C4-2B (cell line): ENCODE data around the gene NEMP1.
"Not testable (repeated sequence)": the region's sequence is repeated elsewhere in the genome, so short reads cannot be mapped to it uniquely, and the experiment has no call there.

Source experiments
- H3K27ac ChIP-seq: fragments of 450-650 bp; 2 replicates; pipeline ENCODE4 v1.5.1; 2017
- ZFX ChIP-seq: fragments of 450-650 bp; IDR thresholded peaks from 2 replicates; pipeline ENCODE4 v1.6.1; 2017
- TF ChIP-seq, protein P1 (sequence below): fragments of 450-650 bp; conservative IDR thresholded peaks from 2 replicates; pipeline ENCODE4 v1.5.1; 2017; ENCODE audit warnings: mild to moderate bottlenecking

Gene NEMP1

DNA sequence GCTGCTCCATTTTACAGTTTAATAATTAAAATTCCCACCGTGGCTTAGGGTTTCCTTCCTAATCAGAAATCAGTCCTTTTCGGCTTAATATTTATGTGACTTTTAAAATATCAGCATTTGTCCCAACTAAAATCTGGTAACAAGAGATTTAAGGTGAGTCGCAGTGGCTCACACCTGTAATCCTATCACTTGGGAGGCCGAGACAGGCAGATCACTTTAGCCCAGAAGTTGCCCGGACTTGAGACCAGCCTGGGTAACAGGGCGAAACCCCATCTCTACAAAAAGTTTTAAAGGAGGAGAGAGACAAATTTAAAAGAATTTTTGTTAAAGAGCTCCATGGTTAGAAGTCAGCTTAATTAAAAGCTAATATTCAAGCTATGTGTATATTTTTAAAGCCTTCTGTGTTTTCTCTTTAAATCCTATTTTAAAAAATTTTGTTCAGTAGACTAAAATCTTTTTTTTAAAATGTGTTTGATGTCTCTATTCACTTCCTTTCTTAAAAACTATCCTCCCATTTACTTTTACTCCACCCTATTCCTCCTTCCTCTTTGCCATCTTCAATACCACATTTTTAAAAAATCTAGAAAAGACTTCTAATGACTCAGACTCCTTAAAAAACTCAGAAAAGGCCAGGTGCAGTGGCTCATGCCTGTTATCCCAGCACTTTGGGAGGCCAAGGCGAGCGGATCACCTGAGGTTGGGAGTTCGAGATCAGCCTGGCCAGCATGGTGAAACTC, 58.4 kb downstream of the NEMP1 start:
- TF ChIP-seq, protein P1, sequence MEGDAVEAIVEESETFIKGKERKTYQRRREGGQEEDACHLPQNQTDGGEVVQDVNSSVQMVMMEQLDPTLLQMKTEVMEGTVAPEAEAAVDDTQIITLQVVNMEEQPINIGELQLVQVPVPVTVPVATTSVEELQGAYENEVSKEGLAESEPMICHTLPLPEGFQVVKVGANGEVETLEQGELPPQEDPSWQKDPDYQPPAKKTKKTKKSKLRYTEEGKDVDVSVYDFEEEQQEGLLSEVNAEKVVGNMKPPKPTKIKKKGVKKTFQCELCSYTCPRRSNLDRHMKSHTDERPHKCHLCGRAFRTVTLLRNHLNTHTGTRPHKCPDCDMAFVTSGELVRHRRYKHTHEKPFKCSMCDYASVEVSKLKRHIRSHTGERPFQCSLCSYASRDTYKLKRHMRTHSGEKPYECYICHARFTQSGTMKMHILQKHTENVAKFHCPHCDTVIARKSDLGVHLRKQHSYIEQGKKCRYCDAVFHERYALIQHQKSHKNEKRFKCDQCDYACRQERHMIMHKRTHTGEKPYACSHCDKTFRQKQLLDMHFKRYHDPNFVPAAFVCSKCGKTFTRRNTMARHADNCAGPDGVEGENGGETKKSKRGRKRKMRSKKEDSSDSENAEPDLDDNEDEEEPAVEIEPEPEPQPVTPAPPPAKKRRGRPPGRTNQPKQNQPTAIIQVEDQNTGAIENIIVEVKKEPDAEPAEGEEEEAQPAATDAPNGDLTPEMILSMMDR, result no peak
- no peak for TF ChIP-seq ZFX
- H3K27ac ChIP-seq, result no peak overlapping the region

DNA sequence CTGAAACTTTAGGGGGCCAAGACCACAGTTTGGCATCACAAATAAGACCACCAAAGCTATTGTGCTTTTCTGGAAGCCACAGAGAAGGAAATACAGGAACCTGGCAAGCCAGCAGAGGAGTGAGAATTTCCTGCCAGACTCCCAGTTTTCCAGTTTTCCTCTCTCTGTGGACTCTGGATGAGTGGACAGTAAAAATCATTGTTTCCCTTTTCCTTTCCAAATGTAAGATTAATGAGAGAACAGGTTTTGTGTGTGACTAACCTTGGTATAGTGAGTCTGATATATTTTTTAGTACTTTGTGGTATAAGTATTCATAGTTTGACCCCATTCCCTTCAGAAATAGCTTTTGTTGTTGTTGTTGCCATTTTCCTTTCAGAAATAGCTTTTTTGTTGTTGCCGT, 59.7 kb downstream of the NEMP1 start:
- TF ChIP-seq, protein P1, result no peak
- no peak for TF ChIP-seq ZFX
- no peak overlapping the region for H3K27ac ChIP-seq

DNA sequence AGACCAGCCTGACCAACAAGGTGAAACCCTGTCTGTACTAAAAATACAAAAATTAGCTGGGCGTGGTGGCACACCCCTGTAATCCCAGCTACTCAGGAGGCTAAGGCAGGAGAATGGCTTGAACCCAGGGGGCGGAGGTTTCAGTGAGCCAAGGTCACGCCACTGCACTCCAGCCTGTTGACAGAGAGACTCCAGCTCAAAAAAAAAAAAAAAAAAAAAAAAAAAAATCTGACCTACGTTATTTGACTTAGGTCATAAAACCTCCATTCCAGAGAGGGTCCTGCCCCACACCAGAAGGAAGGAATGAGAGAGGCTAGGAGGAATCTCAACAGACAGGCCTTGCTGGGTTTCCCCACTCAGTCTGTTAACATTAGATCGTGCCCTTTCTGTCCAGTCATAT, 60.2 kb downstream of the NEMP1 start:
- H3K27ac ChIP-seq, result not testable (repeated sequence)

DNA sequence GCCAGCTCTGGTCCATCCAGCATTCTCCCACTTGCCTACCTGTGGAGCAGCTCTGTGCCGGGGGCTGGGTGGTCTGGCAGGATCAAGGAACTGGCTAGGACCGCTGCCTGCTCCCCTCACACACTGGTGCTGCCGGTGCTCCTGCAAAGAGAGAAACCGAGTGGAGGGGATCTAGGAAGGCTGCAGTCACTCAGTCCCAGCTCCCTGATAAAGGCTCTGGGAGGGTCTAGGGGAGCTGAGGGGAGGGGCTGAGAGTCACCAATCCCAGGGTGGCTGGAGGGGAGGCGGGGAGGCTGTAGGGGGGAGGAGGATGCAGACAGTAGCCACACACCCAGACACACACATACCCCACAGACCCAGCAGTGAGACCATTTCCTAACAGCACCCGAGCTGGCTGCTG, 62.2 kb downstream of the NEMP1 start, which contains the start of gene TAC3:
TAC3 (minus strand) TSS at position 182 of the 400 bp plus-strand sequence. CDS start 732 bp downstream, outside the sequence.
- H3K27ac ChIP-seq, result no peak within 1 kb of the TSS
- TF ChIP-seq, protein P1, result no peak
- no peak for TF ChIP-seq ZFX

DNA sequence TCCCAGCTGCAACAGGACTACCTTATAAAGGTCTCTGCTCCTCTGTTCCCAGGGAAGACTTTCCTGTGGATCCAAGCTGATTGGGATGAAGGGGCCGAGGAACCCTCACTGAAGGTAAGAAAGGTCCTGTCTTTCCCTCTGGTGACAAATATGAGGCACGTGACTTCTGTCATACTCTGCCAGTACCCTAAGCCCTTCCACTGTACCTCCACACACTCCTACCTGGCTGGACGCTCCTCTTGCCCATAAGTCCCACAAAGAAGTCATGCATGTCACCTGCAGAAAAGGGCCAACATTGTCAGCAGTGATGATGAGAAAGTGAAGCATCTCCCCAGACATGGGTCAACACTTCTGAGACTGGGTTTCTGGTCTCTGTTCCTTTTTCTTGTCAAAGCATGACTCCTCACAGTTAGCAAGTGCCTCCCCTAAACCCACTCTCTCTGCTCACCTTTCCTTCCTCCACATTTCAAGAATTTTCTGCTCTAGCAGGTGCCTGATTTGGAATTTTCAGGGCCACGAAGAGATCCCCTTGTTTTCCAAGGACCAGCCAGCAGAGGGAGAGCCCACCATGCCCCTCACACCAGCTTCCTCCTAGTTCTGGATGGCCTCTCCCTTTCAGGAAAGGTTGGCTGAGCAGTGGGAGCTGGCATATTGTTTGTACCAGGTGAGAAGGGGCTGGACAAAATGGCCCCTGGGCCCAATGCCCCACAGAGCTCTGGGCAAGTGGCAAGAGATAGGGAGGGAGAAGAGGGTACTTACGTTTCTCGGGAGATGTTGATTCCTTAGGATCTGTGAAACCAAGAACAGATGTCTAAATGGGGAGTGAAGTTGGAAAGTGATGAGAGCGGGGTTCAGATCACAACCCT, 65.8 kb downstream of the NEMP1 start:
- no peak for TF ChIP-seq ZFX
- TF ChIP-seq, protein P1, result no peak
- H3K27ac ChIP-seq, result no peak overlapping the region

DNA sequence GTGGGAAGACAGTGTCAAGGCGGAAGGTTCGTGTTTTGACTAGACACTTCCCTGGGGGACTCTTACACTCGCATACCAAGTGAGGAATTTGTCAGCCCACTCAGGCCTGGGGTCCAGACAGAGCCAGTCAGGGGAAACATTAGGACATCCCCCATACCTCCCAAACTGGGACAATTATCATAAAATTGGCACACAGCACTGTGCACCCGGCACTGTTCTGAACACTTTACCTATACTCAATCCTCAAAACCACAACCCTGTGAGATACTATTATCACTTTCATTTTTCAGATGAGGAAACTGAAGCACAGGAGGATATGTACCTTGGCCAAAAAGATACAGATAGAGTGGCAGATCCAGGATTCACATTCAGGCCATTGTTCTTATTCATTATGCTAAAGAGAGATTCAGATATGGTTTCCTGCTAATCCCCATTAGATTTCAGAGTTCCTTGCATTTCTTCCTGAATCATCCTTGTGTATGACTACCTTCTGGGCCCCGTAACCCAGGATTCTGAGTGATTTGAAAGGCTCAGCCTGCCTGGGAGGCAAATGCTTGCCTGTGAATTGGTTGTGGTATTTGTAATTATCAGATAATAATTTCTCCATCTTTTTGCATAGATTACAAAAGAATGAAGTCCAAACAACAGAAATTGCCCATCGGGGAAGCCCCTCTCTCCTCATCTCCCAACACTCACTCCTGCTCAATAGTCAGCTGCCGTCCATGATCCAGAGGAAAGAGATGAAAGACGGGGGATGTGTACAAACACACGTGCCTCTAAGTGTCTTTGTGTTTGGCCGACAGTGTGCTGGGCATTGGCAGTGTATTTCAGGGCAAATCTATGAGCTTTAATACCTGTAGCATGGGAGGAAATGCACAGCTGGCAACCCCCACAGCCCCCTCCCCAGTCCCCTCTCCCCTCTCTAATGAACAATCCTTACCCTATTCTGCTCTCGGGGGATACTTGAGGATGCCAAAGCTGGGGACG, 66.9 kb downstream of the NEMP1 start:
- H3K27ac ChIP-seq, result no peak overlapping the region
- TF ChIP-seq ZFX, result no peak
- TF ChIP-seq, protein P1, result no peak

DNA sequence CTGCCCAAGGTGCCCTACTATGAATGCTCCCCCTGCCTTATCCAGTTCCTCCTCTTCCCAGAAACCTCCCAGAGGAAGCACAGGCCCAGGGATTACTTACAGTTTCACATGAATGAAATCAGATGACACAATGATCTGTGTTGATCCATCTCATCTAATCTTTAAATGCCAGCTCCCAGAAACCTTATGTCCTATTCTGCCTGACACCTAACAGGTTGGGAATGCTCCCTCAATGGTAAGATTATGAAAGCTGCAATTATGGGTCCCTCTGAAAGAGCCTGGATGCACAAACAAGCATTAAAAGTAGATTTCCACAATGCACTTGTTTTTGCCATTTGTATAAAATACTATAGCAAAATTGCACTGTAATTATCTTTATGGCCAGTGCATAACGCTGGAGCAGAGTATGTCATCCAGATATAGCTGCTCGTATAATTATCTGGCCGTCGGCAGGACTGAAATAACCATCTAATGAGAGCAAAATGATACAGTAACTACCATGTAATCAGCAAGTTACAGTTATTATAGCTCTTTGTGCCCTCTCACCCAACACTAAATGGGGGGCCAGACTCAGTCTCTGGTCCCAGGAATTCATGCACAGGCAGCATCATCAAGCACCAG, 67.9 kb downstream of the NEMP1 start:
- H3K27ac ChIP-seq, result no peak overlapping the region
- no peak for TF ChIP-seq ZFX
- TF ChIP-seq, protein P1, result no peak
